K562 (cell line): ENCODE measurements around the gene EWSR1. TPM values are rescaled to one million over a fixed set of nuclear protein-coding genes. Genes with fewer than 3 reads are reported as not detected.

Source experiments
- CC2D1A ChIP-seq: fragments of 450-650 bp; IDR thresholded peaks from 2 replicates; pipeline ENCODE4 v1.6.1; 2017; ENCODE audit warnings: mild to moderate bottlenecking
- CCNT2 ChIP-seq: IDR thresholded peaks from 2 replicates; pipeline ENCODE4 v1.6.1; 2011; ENCODE audit warnings: borderline replicate concordance, low read depth, mild to moderate bottlenecking, moderate library complexity, mixed read lengths, low read length; ENCODE audit not compliant: insufficient read length; ENCODE audit errors: extremely low read depth
- RREB1 ChIP-seq: fragments of 250-450 bp; sonication (Bioruptor Pico); IDR thresholded peaks from 2 replicates; pipeline ENCODE4 v1.4.0; 2020
- SLC30A9 ChIP-seq: fragments of 250-450 bp; sonication (Bioruptor Pico); IDR thresholded peaks from 2 replicates; pipeline ENCODE4 v1.8.0; 2022; ENCODE audit warnings: mild to moderate bottlenecking, moderate library complexity
- ZBTB26 ChIP-seq: fragments of 450-650 bp; formaldehyde crosslinking; IDR thresholded peaks from 2 replicates; pipeline ENCODE4 v1.4.0; 2022; ENCODE audit warnings: missing genetic modification characterization
- ZFX ChIP-seq: sonication (generic); formaldehyde crosslinking; IDR thresholded peaks from 2 replicates; pipeline ENCODE4 v1.8.0; 2022; ENCODE audit warnings: mild to moderate bottlenecking, missing genetic modification reagents, moderate library complexity
- ZSCAN32 ChIP-seq: fragments of 450-650 bp; formaldehyde crosslinking; IDR thresholded peaks from 2 replicates; pipeline ENCODE4 v1.4.0; 2020; ENCODE audit warnings: mild to moderate bottlenecking, moderate library complexity
- polyA plus RNA-seq, 8 experiments: library from polyadenylated mRNA; depleted of rRNA in 4 of 8; stranded (reverse) in 5 of 8; unstranded in 3 of 8; fragments of >200 nt; fragmentation: Nextera tagmentation in 2 of 8; fragmentation: Illumina TruSeq in 1 of 8; extraction: Ambion mirVana in 2 of 8; extraction: Trizol in 1 of 8; gene quantifications; 2 replicates each; pipeline versions ENCODE4 v1.2.1 to v1.2.3, GENCODE V29; 2011 to 2014; ENCODE audit warnings: inconsistent platforms in 1 of 8, missing spikeins in 1 of 8
- total RNA-seq, 7 experiments: library from RNA; depleted of rRNA in 6 of 7; stranded (reverse); fragments of >200 nt in 6 of 7; fragmentation: Illumina TruSeq in 2 of 7; extraction: Trizol in 2 of 7; gene quantifications; 2 replicates each; pipeline versions ENCODE4 v1.2.1 to v1.2.3, GENCODE V29; 2011 to 2021; ENCODE audit warnings: low replicate concordance in 1 of 7

Gene EWSR1
- total and polyA plus RNA-seq, 9 of the 15 experiments (the other 6 are each of a cell fraction or from before 2014, with no cell fraction given) = 83.3 to 450 (median 239) TPM

GRCh38 chr22:29334696-29335344 is 66.8 kb downstream of the EWSR1 start (continued):
- TF ChIP-seq RREB1 (CRISPR knock-in tag) (no peak), CCNT2 (no peak), CC2D1A (no peak), ZBTB26 (CRISPR knock-in tag) (no peak), ZSCAN32 (CRISPR knock-in tag) (no peak), SLC30A9 (no peak), ZFX (CRISPR knock-in tag) (no peak)
